ENCODE results near the gene SLC9A4.
"Not testable (repeated sequence)": the region's sequence is repeated elsewhere in the genome, so short reads cannot be mapped to it uniquely, and the experiment has no call there.

The SLC9A4 gene

GRCh38 chr2:102551329-102552096 lies 78.5 kb downstream of the SLC9A4 start:
- TF ChIP-seq CTCF (IDR thresholded peaks at IDR 0.05; ENCODE audit: low read depth, low read length, missing control alignments), result no peak
- no peaks in the 10 kb centered on the region for H3K36me3 ChIP-seq (replicated peaks)
- H3K27me3 ChIP-seq (replicated peaks), result no peaks in the 10 kb centered on the region
- no peak overlapping the region for H3K4me3 ChIP-seq (ENCODE audit: low read depth, low read length)
- no peak for DNase-seq
- no peak overlapping the region for H3K27ac ChIP-seq
- in situ Hi-C loops (cut with HindIII; ENCODE audit: low pct_ligation_motif_present, low sequenced_read_pairs), result no loop called here

GRCh38 chr2:102553601-102554000 lies 80.6 kb downstream of the SLC9A4 start:
- H3K36me3 ChIP-seq (replicated peaks), result no peaks in the 10 kb centered on the region
- H3K4me3 ChIP-seq (ENCODE audit: low read depth, low read length), result no peak overlapping the region
- H3K27me3 ChIP-seq (replicated peaks), result no peaks in the 10 kb centered on the region
- TF ChIP-seq CTCF (IDR thresholded peaks at IDR 0.05; ENCODE audit: low read depth, low read length, missing control alignments), result no peak
- in situ Hi-C loops (cut with HindIII; ENCODE audit: low pct_ligation_motif_present, low sequenced_read_pairs), result no loop called here
- DNase-seq, result no peak
- no peak overlapping the region for H3K27ac ChIP-seq

GRCh38 chr2:102558463-102558862 lies 85.4 kb downstream of the SLC9A4 start:
- no peak overlapping the region for H3K27ac ChIP-seq
- H3K4me3 ChIP-seq (ENCODE audit: low read depth, low read length), result no peak overlapping the region
- in situ Hi-C loops (cut with HindIII; ENCODE audit: low pct_ligation_motif_present, low sequenced_read_pairs), result no loop called here
- H3K36me3 ChIP-seq (replicated peaks), result no peaks in the 10 kb centered on the region
- no peaks in the 10 kb centered on the region for H3K27me3 ChIP-seq (replicated peaks)
- no peak for DNase-seq
- no peak for TF ChIP-seq CTCF (IDR thresholded peaks at IDR 0.05; ENCODE audit: low read depth, low read length, missing control alignments)

GRCh38 chr2:102562542-102562941 lies 89.5 kb downstream of the SLC9A4 start:
- H3K36me3 ChIP-seq (replicated peaks); H3K27me3 ChIP-seq (replicated peaks); in situ Hi-C loops (cut with HindIII; ENCODE audit: low pct_ligation_motif_present, low sequenced_read_pairs); H3K4me3 ChIP-seq (ENCODE audit: low read depth, low read length); H3K27ac ChIP-seq; DNase-seq: not testable (repeated sequence)

- no peaks in the 10 kb centered on the region for H3K27me3 ChIP-seq (replicated peaks)
- TF ChIP-seq CTCF (IDR thresholded peaks at IDR 0.05; ENCODE audit: low read depth, low read length, missing control alignments), result no peak
- H3K27ac ChIP-seq, result no peak overlapping the region
- DNase-seq, result no peak
- no peaks in the 10 kb centered on the region for H3K36me3 ChIP-seq (replicated peaks)
- H3K4me3 ChIP-seq (ENCODE audit: low read depth, low read length), result no peak overlapping the region
- in situ Hi-C loops (cut with HindIII; ENCODE audit: low pct_ligation_motif_present, low sequenced_read_pairs), result no loop called here
Observed at GRCh38 chr2:102575888-102576287, 102.9 kb downstream of the SLC9A4 start.

- H3K36me3 ChIP-seq (replicated peaks), result no peaks in the 10 kb centered on the region
- DNase-seq, result no peak
- no peak for TF ChIP-seq CTCF (IDR thresholded peaks at IDR 0.05; ENCODE audit: low read depth, low read length, missing control alignments)
- in situ Hi-C loops (cut with HindIII; ENCODE audit: low pct_ligation_motif_present, low sequenced_read_pairs), result no loop called here
- H3K27me3 ChIP-seq (replicated peaks), result no peaks in the 10 kb centered on the region
- H3K27ac ChIP-seq, result no peak overlapping the region
- H3K4me3 ChIP-seq (ENCODE audit: low read depth, low read length), result no peak overlapping the region
Observed at GRCh38 chr2:102578376-102578775, 105.3 kb downstream of the SLC9A4 start.
